ENCODE results near the gene EMC9.

GRCh38 chr14:24108336-24108874 is 33.0 kb downstream of the EMC9 start:
- TF ChIP-seq ARNT (IDR thresholded peaks at IDR 0.05) (no peak), BHLHE40 (IDR thresholded peaks at IDR 0.05; ENCODE audit: borderline replicate concordance) (no peak), FOXK2 (IDR thresholded peaks at IDR 0.05) (no peak), LEF1 (IDR thresholded peaks at IDR 0.05; ENCODE audit: borderline replicate concordance) (no peak), NFRKB (IDR thresholded peaks at IDR 0.05) (no peak), FOXM1 (IDR thresholded peaks at IDR 0.05; ENCODE audit: borderline replicate concordance) (no peak), ZNF384 (IDR thresholded peaks at IDR 0.05) (no peak), SP1 (IDR thresholded peaks at IDR 0.05) (no peak)

Measured in HEK293T (cell line).